GM21390 (cell line): ENCODE data around the gene ANKRD40CL.
"Not testable (repeated sequence)": the region's sequence is repeated elsewhere in the genome, so short reads cannot be mapped to it uniquely, and the experiment has no call there.

Experiments used
- ATAC-seq: cut with Tn5 transposase; IDR thresholded peaks from one replicate; pipeline ENCODE4 v1.9.1; 2021; ENCODE audit not compliant: unreplicated experiment

ANKRD40CL gene

DNA sequence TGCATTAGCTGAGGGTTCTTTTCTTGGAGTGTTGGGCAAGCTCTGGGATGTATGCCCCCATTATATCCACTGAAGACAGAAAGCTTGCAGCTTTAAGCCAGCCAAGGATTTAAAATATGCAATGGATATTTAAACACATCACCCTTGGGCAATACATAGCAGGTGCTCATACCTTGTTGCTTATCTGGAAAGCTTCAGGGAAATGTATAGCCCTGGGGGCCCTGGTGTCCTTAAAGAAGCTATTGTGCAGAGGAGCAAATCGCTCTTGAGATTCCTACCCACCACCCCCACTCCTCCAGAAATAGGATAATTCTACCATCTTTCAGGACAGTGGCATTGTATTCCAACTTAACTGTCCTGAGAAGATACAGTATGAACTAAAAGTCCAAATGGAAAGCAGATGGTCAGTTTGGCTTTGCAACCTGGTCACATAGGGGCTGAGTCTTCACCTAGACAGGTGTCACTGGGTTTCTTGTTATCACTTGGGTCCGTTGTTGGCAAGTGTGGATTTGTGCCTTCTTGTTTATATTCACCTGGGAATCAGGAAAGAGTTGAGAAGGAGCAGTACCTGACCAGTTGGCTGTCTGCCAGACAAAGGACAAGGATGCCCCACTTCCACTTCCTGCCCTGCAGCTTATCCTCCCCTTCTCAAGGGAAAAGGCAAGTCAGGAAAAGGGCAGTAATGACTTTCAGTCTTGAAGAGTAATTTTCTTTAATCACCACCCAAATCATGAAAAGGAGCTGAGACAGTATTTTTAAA is 3.4 kb downstream of the ANKRD40CL start:
- no peak for ATAC-seq

- no peak for ATAC-seq
Observed at GRCh38 chr17:50762177-50762576, 5.1 kb downstream of the ANKRD40CL start.

DNA sequence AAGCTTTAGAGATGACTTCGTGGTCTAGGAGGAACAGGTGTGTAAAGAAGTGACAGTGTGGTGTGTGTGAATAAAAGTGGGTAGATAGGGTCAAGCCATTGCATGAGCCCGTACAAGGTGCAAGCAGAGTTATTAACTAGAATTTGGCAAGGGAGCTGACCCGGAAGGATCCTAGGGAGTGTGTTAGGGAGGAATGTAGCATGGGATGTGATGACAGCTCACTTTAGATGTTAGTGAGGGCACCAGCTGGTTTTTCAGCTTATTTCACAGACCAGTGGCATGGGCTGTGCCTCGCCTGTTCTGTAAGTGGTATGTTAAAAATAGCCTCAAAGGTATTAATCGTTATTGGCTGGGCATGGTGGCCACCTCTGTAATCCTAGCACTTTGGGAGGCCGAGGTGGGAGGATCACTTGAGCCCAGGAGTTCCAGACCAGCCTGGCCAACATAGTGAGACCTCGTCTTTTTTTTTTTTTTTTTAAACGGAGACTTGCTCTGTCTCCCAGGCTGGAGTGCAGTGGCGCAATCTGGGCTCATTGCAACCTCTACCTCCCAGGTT is 8.3 kb downstream of the ANKRD40CL start:
- ATAC-seq = no peak

GRCh38 chr17:50758524-50758923 is 8.8 kb downstream of the ANKRD40CL start:
- no peak for ATAC-seq

- ATAC-seq = no peak
Observed at GRCh38 chr17:50754521-50754920, 12.8 kb downstream of the ANKRD40CL start.

- no peak for ATAC-seq
Observed at GRCh38 chr17:50749245-50749644, 18.1 kb downstream of the ANKRD40CL start.

DNA sequence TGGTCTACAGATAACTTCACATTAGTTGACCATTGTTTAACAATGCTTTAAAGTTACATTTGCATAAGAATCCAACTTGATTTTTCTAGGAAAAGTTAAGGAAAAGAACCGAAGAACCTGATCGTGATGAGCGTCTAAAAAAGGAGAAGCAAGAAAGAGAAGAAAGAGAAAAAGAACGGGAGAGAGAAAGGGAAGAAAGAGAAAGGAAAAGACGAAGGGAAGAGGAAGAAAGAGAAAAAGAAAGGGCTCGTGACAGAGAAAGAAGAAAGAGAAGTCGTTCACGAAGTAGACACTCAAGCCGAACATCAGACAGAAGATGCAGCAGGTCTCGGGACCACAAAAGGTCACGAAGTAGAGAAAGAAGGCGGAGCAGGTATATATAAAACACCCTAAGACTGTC is 21.7 kb downstream of the ANKRD40CL start:
- no peak for ATAC-seq

GRCh38 chr17:50739098-50739497 is 28.2 kb downstream of the ANKRD40CL start:
- ATAC-seq = no peak

- ATAC-seq = no peak
Observed at GRCh38 chr17:50737118-50737698, 30.1 kb downstream of the ANKRD40CL start.

DNA sequence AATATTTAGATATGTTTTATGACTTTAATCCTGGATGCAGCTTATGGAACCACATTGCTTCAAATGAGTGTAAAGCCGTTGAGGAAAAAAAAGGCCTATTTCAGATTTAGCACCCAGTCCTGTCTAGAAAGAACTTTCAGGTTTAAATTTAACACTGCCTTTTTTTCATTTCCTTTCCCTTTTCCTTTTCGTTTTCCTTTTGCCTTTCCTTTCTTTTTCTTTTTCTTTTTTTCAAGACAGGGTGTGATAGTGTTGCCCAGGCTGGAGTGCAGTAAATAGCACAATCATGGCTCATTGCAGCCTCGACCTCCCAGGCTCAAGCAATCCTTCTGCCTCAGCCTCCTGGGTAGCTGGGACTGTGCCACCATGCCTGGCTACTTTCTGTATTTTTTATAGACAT is 32.0 kb downstream of the ANKRD40CL start:
- ATAC-seq = no peak

GRCh38 chr17:50731575-50732460 is 35.5 kb downstream of the ANKRD40CL start:
- ATAC-seq = no peak

GRCh38 chr17:50728881-50729765 is 38.2 kb downstream of the ANKRD40CL start:
- ATAC-seq = no peak

DNA sequence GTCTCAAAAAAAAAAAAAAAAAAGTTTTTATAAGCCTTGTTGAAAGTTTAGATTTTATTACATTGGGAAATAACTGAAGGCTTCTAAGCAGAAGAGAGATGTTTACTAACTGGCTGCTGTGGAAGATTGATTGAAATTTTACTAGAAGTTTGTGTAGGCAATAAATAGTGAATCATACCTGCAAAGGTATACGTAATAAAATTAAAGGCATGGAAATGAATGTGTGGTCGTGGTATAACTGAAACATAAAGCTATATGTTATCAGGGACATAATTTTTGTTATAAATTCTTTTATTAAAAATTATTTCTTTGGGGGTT is 39.2 kb downstream of the ANKRD40CL start:
- ATAC-seq = no peak

- ATAC-seq = no peak
Observed at GRCh38 chr17:50725769-50726655, 41.3 kb downstream of the ANKRD40CL start.

DNA sequence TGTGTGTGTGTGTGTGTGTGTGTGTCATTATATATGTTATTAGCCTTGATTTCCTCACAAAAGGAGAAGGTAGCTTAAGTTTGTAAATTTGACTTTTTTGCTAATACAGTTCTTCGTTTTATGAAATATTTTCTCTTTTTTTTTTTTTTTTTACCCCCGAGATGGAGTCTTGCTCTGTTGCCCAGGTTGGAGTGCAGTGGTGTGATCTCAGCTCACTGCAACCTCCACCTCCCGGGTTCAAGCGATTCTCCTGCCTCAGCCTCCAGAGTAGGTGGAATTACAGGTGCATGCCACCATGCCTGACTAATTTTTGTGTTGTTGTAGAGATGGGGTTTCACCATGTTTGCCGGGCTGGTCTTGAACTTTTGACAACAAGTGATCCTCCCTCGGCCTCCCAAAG is 42.7 kb downstream of the ANKRD40CL start:
- not testable (repeated sequence) for ATAC-seq

- no peak for ATAC-seq
Observed at GRCh38 chr17:50722746-50723145, 44.6 kb downstream of the ANKRD40CL start.

GRCh38 chr17:50721194-50722010 is 45.9 kb downstream of the ANKRD40CL start:
- ATAC-seq = no peak

DNA sequence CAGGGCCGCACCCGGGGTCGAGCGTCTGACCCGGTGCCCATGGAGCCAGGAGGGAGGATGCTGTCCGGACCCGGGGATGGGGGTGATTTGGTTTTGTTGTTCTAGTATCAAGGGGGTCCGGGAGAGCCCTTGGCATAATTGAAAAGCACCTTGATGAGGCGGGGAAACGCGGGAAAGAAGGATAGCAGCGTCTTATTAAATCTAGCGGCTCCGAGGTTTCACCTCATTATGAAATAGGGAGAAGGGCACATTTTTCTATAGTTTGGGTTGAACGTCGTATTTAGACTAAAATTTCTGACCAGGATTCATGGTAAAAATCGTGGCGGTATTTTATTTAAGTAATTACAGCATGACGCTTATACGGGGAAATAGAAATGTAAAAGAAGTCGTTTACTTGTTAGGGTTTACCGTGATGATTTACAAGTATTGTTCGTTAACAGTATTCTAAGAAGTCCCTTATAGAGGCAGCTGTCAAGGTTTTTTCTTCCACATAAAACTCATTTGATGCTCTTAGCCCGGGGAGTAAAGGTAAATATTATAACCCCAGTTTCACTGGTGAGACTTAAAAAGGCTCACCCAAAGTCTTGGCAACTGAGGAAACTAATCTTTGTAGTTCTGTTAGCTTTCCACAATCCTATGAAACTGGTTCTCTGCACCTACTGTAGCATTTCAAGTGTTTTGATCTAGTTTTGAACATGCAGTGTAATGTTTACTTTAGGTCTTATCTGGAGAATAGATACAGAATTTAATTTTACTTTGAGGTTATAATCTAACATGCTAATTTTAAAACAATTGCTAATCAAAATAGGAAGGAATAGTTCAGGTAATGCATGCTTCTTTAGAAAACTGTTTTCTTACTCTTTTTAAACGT is 47.2 kb downstream of the ANKRD40CL start:
- no peak for ATAC-seq
